ENCODE measurements around the gene MBNL2. TPM values are rescaled to one million over a fixed set of nuclear protein-coding genes. Genes with fewer than 3 reads are reported as not detected.

MBNL2 gene
- total and polyA plus RNA-seq, 10 of the 15 experiments (the other 5 are each of a cell fraction or from before 2014, with no cell fraction given): 1.6 to 9.7 (median 6.7) TPM

DNA sequence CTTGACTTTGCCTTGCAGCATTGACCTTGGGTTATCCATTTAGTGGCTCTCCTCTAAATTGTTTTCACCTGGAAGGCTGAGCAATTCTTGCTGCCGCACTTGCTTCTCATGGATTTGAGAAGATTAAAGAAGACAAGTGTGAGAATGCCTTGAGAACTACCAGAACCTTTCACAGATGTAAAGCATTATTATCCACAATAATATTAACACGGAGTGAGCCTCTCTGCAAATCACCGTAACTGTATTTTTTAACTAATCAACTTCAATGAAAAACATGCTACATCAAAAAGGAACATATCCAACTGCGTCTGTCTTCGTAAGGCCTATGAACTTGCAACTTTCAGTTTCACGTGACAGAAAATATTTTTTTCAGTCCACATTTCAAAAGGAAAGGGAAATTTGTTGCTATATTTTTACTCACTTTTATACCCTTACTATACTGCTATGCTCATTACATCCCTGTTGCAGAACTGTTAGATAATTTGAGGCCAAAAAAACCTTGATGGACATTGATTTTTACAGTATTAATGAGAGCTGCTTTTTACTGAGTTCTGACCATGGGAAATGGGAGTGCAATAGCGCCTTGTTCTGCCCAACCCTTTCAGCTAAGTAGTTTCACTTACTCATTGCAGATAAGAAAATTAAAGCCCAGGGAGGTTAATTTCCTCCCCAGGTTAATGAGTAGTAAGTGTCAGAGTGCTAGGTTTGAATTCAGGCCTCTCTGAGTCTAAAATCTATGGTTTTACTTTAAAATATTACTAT, 118.0 kb downstream of the MBNL2 start:
- POLR2A ChIA-PET: no interaction called here
- H3K36me3 ChIP-seq (ENCODE audit: control insufficient read depth in 2 of 2, insufficient read depth in 2 of 2, low read length in 1 of 2): peaks cover 0 to 5% of the 10 kb centered on the region in 2 experiments; a peak in 2 of 4 replicates
- intact Hi-C loops (cut with micrococcal nuclease; ENCODE audit: unreplicated experiment): loop anchor here (5.0 kb wide), 2 partner anchors 308 to 323 kb away; no protein-coding TSS in a partner anchor
- RAD21 ChIA-PET (ENCODE audit: unreplicated experiment): interaction anchor here (1.0 to 2.9 kb wide), 2 partner anchors 118 to 233 kb away, joined by 3 to 9 read pairs; partner anchors contain the start of gene MBNL2
- no peak overlapping the region for H2AFZ ChIP-seq (ENCODE audit: control insufficient read depth, low read depth, low read length)
- H3K27me3 ChIP-seq (replicated peaks in 1 of 2; ENCODE audit: control insufficient read depth in 2 of 2, insufficient read depth in 2 of 2, low read length in 1 of 2): no peaks in the 10 kb centered on the region
- WGBS (ENCODE audit: insufficient coverage, insufficient replicate concordance, low lambda C conversion rate, missing lambda C conversion rate): 74% methylated on average over 7 of the region's 7 CpGs
- CTCF ChIA-PET: interaction anchor here (0.9 to 1.1 kb wide), 3 partner anchors 17 to 232 kb away, joined by 3 to 4 read pairs (median 4); partner anchors contain the start of gene MBNL2
- no TSS peak for BruUV-seq (replicated peaks)
- peak; percentile 60 for ATAC-seq
- H3K27ac ChIP-seq (ENCODE audit: control insufficient read depth, insufficient read depth): no peak overlapping the region
- DNase-seq (ENCODE audit: low read depth, low spot score): no peak
- no peaks in the 10 kb centered on the region for H3K4me1 ChIP-seq (ENCODE audit: control insufficient read depth, insufficient read depth, low read length)
- SMC1A ChIA-PET (ENCODE audit: uncharacterized antibody, unreplicated experiment): interaction anchor here (0.5 to 0.9 kb wide), 4 partner anchors 20 to 230 kb away, joined by 3 to 4 read pairs (median 3); no protein-coding TSS in a partner anchor
- in situ Hi-C loops (cut with MboI): no loop called here
- H3K4me2 ChIP-seq (ENCODE audit: control insufficient read depth, insufficient read depth): no peak overlapping the region
- no peak for FAIRE-seq
- no peak overlapping the region for H3K9ac ChIP-seq (ENCODE audit: control insufficient read depth, insufficient read depth, low read length)
- no peaks in the 10 kb centered on the region for H3K9me3 ChIP-seq (replicated peaks; ENCODE audit: control insufficient read depth, insufficient read depth, low read length)
- H4K20me1 ChIP-seq (ENCODE audit: control insufficient read depth, insufficient read depth): no peaks in the 10 kb centered on the region
- H3K79me2 ChIP-seq (ENCODE audit: control insufficient read depth, insufficient read depth, low read length): no peaks in the 10 kb centered on the region
- no peak overlapping the region for H3K4me3 ChIP-seq
- TF ChIP-seq, protein P1, sequence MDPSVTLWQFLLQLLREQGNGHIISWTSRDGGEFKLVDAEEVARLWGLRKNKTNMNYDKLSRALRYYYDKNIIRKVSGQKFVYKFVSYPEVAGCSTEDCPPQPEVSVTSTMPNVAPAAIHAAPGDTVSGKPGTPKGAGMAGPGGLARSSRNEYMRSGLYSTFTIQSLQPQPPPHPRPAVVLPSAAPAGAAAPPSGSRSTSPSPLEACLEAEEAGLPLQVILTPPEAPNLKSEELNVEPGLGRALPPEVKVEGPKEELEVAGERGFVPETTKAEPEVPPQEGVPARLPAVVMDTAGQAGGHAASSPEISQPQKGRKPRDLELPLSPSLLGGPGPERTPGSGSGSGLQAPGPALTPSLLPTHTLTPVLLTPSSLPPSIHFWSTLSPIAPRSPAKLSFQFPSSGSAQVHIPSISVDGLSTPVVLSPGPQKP (IDR thresholded peaks at IDR 0.05; ENCODE audit: low read depth, low read length): no peak
- TF ChIP-seq TARDBP (IDR thresholded peaks at IDR 0.05; ENCODE audit: borderline replicate concordance): no peak
- TF ChIP-seq STAT3 (IDR thresholded peaks at IDR 0.05; ENCODE audit: low read depth, low read length): no peak
- TF ChIP-seq, protein P2, sequence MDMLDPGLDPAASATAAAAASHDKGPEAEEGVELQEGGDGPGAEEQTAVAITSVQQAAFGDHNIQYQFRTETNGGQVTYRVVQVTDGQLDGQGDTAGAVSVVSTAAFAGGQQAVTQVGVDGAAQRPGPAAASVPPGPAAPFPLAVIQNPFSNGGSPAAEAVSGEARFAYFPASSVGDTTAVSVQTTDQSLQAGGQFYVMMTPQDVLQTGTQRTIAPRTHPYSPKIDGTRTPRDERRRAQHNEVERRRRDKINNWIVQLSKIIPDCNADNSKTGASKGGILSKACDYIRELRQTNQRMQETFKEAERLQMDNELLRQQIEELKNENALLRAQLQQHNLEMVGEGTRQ (IDR thresholded peaks at IDR 0.05; ENCODE audit: borderline replicate concordance, low read depth, low read length): no peak
- TF ChIP-seq NR2C2 (IDR thresholded peaks at IDR 0.05; ENCODE audit: borderline replicate concordance, control insufficient read depth, insufficient read length, low read depth): no peak
- no peak for TF ChIP-seq POLR2A (IDR thresholded peaks at IDR 0.05; ENCODE audit: low read depth, low read length)
- TF ChIP-seq, protein P3, sequence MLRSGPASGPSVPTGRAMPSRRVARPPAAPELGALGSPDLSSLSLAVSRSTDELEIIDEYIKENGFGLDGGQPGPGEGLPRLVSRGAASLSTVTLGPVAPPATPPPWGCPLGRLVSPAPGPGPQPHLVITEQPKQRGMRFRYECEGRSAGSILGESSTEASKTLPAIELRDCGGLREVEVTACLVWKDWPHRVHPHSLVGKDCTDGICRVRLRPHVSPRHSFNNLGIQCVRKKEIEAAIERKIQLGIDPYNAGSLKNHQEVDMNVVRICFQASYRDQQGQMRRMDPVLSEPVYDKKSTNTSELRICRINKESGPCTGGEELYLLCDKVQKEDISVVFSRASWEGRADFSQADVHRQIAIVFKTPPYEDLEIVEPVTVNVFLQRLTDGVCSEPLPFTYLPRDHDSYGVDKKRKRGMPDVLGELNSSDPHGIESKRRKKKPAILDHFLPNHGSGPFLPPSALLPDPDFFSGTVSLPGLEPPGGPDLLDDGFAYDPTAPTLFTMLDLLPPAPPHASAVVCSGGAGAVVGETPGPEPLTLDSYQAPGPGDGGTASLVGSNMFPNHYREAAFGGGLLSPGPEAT (IDR thresholded peaks at IDR 0.05; ENCODE audit: low read depth): no peak
- TF ChIP-seq, protein P4, sequence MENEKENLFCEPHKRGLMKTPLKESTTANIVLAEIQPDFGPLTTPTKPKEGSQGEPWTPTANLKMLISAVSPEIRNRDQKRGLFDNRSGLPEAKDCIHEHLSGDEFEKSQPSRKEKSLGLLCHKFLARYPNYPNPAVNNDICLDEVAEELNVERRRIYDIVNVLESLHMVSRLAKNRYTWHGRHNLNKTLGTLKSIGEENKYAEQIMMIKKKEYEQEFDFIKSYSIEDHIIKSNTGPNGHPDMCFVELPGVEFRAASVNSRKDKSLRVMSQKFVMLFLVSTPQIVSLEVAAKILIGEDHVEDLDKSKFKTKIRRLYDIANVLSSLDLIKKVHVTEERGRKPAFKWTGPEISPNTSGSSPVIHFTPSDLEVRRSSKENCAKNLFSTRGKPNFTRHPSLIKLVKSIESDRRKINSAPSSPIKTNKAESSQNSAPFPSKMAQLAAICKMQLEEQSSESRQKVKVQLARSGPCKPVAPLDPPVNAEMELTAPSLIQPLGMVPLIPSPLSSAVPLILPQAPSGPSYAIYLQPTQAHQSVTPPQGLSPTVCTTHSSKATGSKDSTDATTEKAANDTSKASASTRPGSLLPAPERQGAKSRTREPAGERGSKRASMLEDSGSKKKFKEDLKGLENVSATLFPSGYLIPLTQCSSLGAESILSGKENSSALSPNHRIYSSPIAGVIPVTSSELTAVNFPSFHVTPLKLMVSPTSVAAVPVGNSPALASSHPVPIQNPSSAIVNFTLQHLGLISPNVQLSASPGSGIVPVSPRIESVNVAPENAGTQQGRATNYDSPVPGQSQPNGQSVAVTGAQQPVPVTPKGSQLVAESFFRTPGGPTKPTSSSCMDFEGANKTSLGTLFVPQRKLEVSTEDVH (IDR thresholded peaks at IDR 0.05; ENCODE audit: low read depth, partially characterized antibody): no peak
- TF ChIP-seq POLR2AphosphoS2 (IDR thresholded peaks at IDR 0.05; ENCODE audit: low read depth, low read length): no peak
- TF ChIP-seq MEF2B (IDR thresholded peaks at IDR 0.05; ENCODE audit: partially characterized antibody, poor library complexity, severe bottlenecking): no peak
- no peak for TF ChIP-seq MYC (IDR thresholded peaks at IDR 0.05; ENCODE audit: insufficient read depth, insufficient read length, insufficient replicate concordance, low read length, severe bottlenecking)

Data from GM12878 (cell line).